A549 treated with Mapracorat at 1 μM for 4 hours (cell line): ENCODE results near the gene KLHL15. TPM values are rescaled to one million over a fixed set of nuclear protein-coding genes. Genes with fewer than 3 reads are reported as not detected.

ENCODE experiments used
- total RNA-seq: library from RNA; stranded (reverse); fragments of 200-300 nt; extraction: Qiagen RNA extraction; gene quantifications from 5 replicates; pipeline ENCODE4 v1.2.3, GENCODE V29; 2022

Gene KLHL15
- 2.9 to 3.7 TPM (median 3.4 TPM) in 5 replicates for total RNA-seq

GRCh38 chrX:24027086-24027485 is at the start of gene KLHL15:
KLHL15 (minus strand) TSS chrX:24027186; CDS start chrX:24006693, 20,493 bp downstream.

GRCh38 chrX:24054182-24055042 is 27.4 kb upstream of the KLHL15 start, which contains the start of gene EIF2S3:
EIF2S3 (plus strand) TSS chrX:24054956; CDS start chrX:24054969, 13 bp downstream.

Other genes with a start within 250 kb of the KLHL15 start
- gene SAT1, start 244.0 kb downstream of the KLHL15 start, total RNA-seq: 355 to 477 TPM (median 421 TPM) in 5 replicates
- 28.2 to 34.2 TPM (median 30.2 TPM) in 5 replicates for gene APOO, start 119.2 kb downstream of the KLHL15 start, total RNA-seq
- 0.12 to 0.16 TPM (median 0.14 TPM) in 3 of 5 replicates, not detected in the others for gene CXorf58, start 119.2 kb downstream of the KLHL15 start, total RNA-seq
- gene EIF2S3, start 27.8 kb upstream of the KLHL15 start, total RNA-seq: 119 to 181 TPM (median 130 TPM) in 5 replicates
- gene ZFX, start 122.5 kb upstream of the KLHL15 start, total RNA-seq: 7.8 to 9.0 TPM (median 8.2 TPM) in 5 replicates